ENCODE measurements around the gene TTC23L. TPM values are rescaled to one million over a fixed set of nuclear protein-coding genes. Genes with fewer than 3 reads are reported as not detected.

The TTC23L gene
- total RNA-seq, 1 experiment from 2014 or later: 0.09 TPM

GRCh38 chr5:34859253-34859652 is 20.3 kb downstream of the TTC23L start:
- no peaks in the 10 kb centered on the region for H3K27me3 ChIP-seq (replicated peaks; ENCODE audit: control insufficient read depth, insufficient read depth, low read length)
- no peak for TF ChIP-seq CTCF (IDR thresholded peaks at IDR 0.05; ENCODE audit: insufficient read depth in 1 of 2, low read depth in 1 of 2, low read length in 1 of 2, severe bottlenecking in 1 of 2, unreplicated experiment in 1 of 2)
- intact Hi-C loops (cut with micrococcal nuclease; ENCODE audit: unreplicated experiment): no loop called here
- no peaks in the 10 kb centered on the region for H3K9me3 ChIP-seq
- peaks cover 9% of the 10 kb centered on the region for H3K4me1 ChIP-seq
- ChIA-PET CTCF (no interaction called here), POLR2A (interaction anchor here (0.7 kb wide), 1 partner anchor 11 kb away, joined by 4 read pairs; no protein-coding TSS in a partner anchor)
- no peaks in the 10 kb centered on the region for H3K27me3 Mint-ChIP-seq (ENCODE audit: insufficient read depth, unreplicated experiment)
- no peak overlapping the region for H3K4me3 ChIP-seq (ENCODE audit: low read depth, low read length)
- no peaks in the 10 kb centered on the region for H3K36me3 ChIP-seq (ENCODE audit: control insufficient read depth, insufficient read depth, low read length)
- H3K4me1 Mint-ChIP-seq (ENCODE audit: low read depth, unreplicated experiment): no peaks in the 10 kb centered on the region
- H3K4me3 Mint-ChIP-seq (ENCODE audit: unreplicated experiment): no peak overlapping the region
- no TSS peak for BruUV-seq (replicated peaks)
- no peaks in the 10 kb centered on the region for H3K36me3 Mint-ChIP-seq (ENCODE audit: insufficient read depth, unreplicated experiment)
- H3K9me3 Mint-ChIP-seq (ENCODE audit: unreplicated experiment): no peaks in the 10 kb centered on the region
- peak; percentile 11 to 55 for DNase-seq
- no peak overlapping the region for H3K27ac Mint-ChIP-seq (ENCODE audit: unreplicated experiment)

- CTCF ChIA-PET: no interaction called here
- H3K36me3 ChIP-seq (ENCODE audit: control insufficient read depth, insufficient read depth, low read length): no peaks in the 10 kb centered on the region
- BruUV-seq (replicated peaks): no TSS peak
- intact Hi-C loops (cut with micrococcal nuclease; ENCODE audit: unreplicated experiment): no loop called here
- no peaks in the 10 kb centered on the region for H3K9me3 Mint-ChIP-seq (ENCODE audit: unreplicated experiment)
- peaks cover 19% of the 10 kb centered on the region for H3K4me1 ChIP-seq
- H3K9me3 ChIP-seq: no peaks in the 10 kb centered on the region
- no peak overlapping the region for H3K4me3 ChIP-seq (ENCODE audit: low read depth, low read length)
- no peak for DNase-seq
- POLR2A ChIA-PET: no interaction called here
- no peak for TF ChIP-seq CTCF (IDR thresholded peaks at IDR 0.05; ENCODE audit: insufficient read depth in 1 of 2, low read depth in 1 of 2, low read length in 1 of 2, severe bottlenecking in 1 of 2, unreplicated experiment in 1 of 2)
- no peak overlapping the region for H3K27ac Mint-ChIP-seq (ENCODE audit: unreplicated experiment)
- no peaks in the 10 kb centered on the region for H3K27me3 ChIP-seq (replicated peaks; ENCODE audit: control insufficient read depth, insufficient read depth, low read length)
- no peak overlapping the region for H3K4me3 Mint-ChIP-seq (ENCODE audit: unreplicated experiment)
- H3K27me3 Mint-ChIP-seq (ENCODE audit: insufficient read depth, unreplicated experiment): no peaks in the 10 kb centered on the region
- no peaks in the 10 kb centered on the region for H3K36me3 Mint-ChIP-seq (ENCODE audit: insufficient read depth, unreplicated experiment)
- H3K4me1 Mint-ChIP-seq (ENCODE audit: low read depth, unreplicated experiment): peaks cover 10% of the 10 kb centered on the region
Observed at GRCh38 chr5:34863946-34864345, 25.0 kb downstream of the TTC23L start.

GRCh38 chr5:34865091-34865490 is 26.1 kb downstream of the TTC23L start:
- peaks cover 14% of the 10 kb centered on the region for H3K4me1 ChIP-seq
- no TSS peak for BruUV-seq (replicated peaks)
- intact Hi-C loops (cut with micrococcal nuclease; ENCODE audit: unreplicated experiment): no loop called here
- H3K4me3 ChIP-seq (ENCODE audit: low read depth, low read length): no peak overlapping the region
- ChIA-PET CTCF (no interaction called here), POLR2A (no interaction called here)
- no peak overlapping the region for H3K4me3 Mint-ChIP-seq (ENCODE audit: unreplicated experiment)
- no peaks in the 10 kb centered on the region for H3K36me3 ChIP-seq (ENCODE audit: control insufficient read depth, insufficient read depth, low read length)
- peaks cover 10% of the 10 kb centered on the region for H3K4me1 Mint-ChIP-seq (ENCODE audit: low read depth, unreplicated experiment)
- H3K9me3 ChIP-seq: no peaks in the 10 kb centered on the region
- H3K27me3 Mint-ChIP-seq (ENCODE audit: insufficient read depth, unreplicated experiment): no peaks in the 10 kb centered on the region
- TF ChIP-seq CTCF (IDR thresholded peaks at IDR 0.05; ENCODE audit: insufficient read depth in 1 of 2, low read depth in 1 of 2, low read length in 1 of 2, severe bottlenecking in 1 of 2, unreplicated experiment in 1 of 2): no peak
- H3K27ac Mint-ChIP-seq (ENCODE audit: unreplicated experiment): no peak overlapping the region
- H3K36me3 Mint-ChIP-seq (ENCODE audit: insufficient read depth, unreplicated experiment): no peaks in the 10 kb centered on the region
- H3K27me3 ChIP-seq (replicated peaks; ENCODE audit: control insufficient read depth, insufficient read depth, low read length): no peaks in the 10 kb centered on the region
- no peak for DNase-seq
- no peaks in the 10 kb centered on the region for H3K9me3 Mint-ChIP-seq (ENCODE audit: unreplicated experiment)

Data from Caco-2 (cell line).